ENCODE data around the gene PRRG3. TPM values are rescaled to one million over a fixed set of nuclear protein-coding genes. Genes with fewer than 3 reads are reported as not detected.

Gene PRRG3
- polyA plus RNA-seq, 1 donor (not counting 4 experiments of a cell fraction or from before 2014, with no cell fraction given) = not detected

DNA sequence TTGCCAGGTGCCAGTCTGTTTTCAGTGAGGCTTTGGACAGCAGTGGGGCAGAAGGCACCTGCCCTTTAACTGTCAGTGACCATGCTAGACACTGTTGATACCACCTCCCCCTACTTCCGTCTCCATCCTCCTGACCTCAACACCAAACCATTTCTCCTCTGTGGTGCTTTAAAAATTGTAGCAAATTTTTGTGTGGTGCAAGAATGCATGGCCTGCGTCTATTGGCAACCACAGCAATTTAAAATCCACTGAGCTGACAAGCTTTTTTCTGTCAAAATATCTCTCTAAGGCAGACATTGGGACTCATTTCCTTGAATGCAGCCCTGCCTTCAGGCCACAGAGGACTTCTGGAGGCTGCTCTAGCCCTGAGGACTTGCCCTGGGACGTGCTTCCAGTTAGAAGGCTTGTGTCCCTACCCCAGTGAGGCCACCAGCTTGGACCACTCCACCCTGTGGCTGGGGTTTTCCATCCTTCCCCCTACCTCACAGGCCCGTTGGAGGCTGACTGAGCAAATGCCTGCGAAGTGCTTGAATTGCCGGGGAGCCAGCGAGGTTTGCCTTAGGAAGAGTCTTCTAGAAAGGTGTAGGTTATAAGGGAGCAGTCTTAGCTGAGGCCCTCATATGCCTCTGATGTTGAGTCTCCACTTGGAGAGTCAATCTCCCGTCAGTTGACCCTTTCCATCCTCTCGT lies 6.9 kb downstream of the PRRG3 start:
- Histone ChIP-seq H3K4me1 (ENCODE audit: control insufficient read depth, extremely low read depth, insufficient read depth, low read length) (no peaks in the 10 kb centered on the region), H3K4me2 (ENCODE audit: control insufficient read depth, extremely low read depth, insufficient read depth, low read depth, low read length) (no peak overlapping the region), H3K27me3 (ENCODE audit: control insufficient read depth, extremely low read depth, insufficient read depth, low read length) (peaks cover 4% of the 10 kb centered on the region), H3K27ac (ENCODE audit: control insufficient read depth, insufficient read depth, low read length) (no peak overlapping the region), H3K79me2 (ENCODE audit: control insufficient read depth, insufficient read depth, low read length) (no peaks in the 10 kb centered on the region), H2AFZ (ENCODE audit: control insufficient read depth, low read length) (no peak overlapping the region), H3K9me3 (ENCODE audit: control insufficient read depth, low read depth, low read length) (no peaks in the 10 kb centered on the region), H4K20me1 (ENCODE audit: control insufficient read depth, extremely low read depth, insufficient read depth, low read length) (no peaks in the 10 kb centered on the region), H3K4me3 (ENCODE audit: control insufficient read depth in 2 of 3, extremely low read depth in 1 of 3, insufficient read depth in 2 of 3, low read depth in 1 of 3, low read length in 3 of 3) (no peak overlapping the region), H3K36me3 (ENCODE audit: control insufficient read depth in 2 of 2, extremely low read depth in 1 of 2, insufficient read depth in 2 of 2, low read length in 2 of 2) (no peaks in the 10 kb centered on the region), H3K9me1 (ENCODE audit: control insufficient read depth, extremely low read depth, insufficient read depth, low read length) (no peaks in the 10 kb centered on the region), H3K9ac (ENCODE audit: control insufficient read depth, extremely low read depth, insufficient read depth, low read length) (no peak overlapping the region)
- TF ChIP-seq EZH2 (IDR thresholded peaks at IDR 0.05; ENCODE audit: low read length) = no peak
- TF ChIP-seq, protein P1, sequence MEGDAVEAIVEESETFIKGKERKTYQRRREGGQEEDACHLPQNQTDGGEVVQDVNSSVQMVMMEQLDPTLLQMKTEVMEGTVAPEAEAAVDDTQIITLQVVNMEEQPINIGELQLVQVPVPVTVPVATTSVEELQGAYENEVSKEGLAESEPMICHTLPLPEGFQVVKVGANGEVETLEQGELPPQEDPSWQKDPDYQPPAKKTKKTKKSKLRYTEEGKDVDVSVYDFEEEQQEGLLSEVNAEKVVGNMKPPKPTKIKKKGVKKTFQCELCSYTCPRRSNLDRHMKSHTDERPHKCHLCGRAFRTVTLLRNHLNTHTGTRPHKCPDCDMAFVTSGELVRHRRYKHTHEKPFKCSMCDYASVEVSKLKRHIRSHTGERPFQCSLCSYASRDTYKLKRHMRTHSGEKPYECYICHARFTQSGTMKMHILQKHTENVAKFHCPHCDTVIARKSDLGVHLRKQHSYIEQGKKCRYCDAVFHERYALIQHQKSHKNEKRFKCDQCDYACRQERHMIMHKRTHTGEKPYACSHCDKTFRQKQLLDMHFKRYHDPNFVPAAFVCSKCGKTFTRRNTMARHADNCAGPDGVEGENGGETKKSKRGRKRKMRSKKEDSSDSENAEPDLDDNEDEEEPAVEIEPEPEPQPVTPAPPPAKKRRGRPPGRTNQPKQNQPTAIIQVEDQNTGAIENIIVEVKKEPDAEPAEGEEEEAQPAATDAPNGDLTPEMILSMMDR (optimal IDR thresholded peaks at IDR 0.05 in 1 of 3, IDR thresholded peaks at IDR 0.05 in 1 of 3, conservative IDR thresholded peaks at IDR 0.05 in 1 of 3; ENCODE audit: extremely low read depth in 1 of 3, insufficient read depth in 2 of 3, low read length in 3 of 3) = no peak
- DNase-seq (ENCODE audit: low read depth, low spot score) (no peak), FAIRE-seq (no peak)
- dilution Hi-C loops (cut with MboI; ENCODE audit: extremely low pct_ligation_motif_present, low sequenced_read_pairs) = no loop called here

DNA sequence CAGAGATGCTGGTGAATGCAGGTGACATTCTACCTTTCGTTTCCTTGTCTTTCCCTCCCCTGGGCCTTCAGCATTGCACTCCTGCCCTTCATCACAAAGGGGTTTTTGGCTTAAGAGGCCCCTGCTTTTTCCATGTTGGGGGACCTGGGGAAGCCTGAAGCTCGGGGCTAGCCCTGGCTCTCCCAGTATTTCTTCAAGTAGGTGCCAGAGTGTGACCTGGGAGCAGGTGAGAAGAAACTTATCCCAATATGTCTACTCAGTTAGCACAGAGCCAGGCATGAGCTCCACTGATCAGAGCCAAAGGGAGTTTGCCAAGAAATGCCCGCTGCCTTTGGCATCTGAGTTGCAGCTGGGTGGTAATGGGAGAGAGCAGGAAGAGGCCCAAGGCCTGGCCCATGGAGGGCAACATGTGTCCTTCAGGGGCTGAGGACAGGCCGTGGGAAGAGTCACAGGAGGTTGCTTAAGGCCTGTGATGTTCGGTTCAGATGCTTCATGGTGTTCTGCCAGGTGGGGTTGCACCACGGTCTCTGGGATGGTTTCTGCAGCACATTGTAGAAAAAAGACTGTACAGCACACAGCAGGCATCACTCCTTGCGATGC lies 7.6 kb downstream of the PRRG3 start:
- Histone ChIP-seq H3K9ac (ENCODE audit: control insufficient read depth, extremely low read depth, insufficient read depth, low read length) (no peak overlapping the region), H3K36me3 (ENCODE audit: control insufficient read depth in 2 of 2, extremely low read depth in 1 of 2, insufficient read depth in 2 of 2, low read length in 2 of 2) (no peaks in the 10 kb centered on the region), H3K9me3 (ENCODE audit: control insufficient read depth, low read depth, low read length) (no peaks in the 10 kb centered on the region), H3K27ac (ENCODE audit: control insufficient read depth, insufficient read depth, low read length) (no peak overlapping the region), H3K4me2 (ENCODE audit: control insufficient read depth, extremely low read depth, insufficient read depth, low read depth, low read length) (no peak overlapping the region), H4K20me1 (ENCODE audit: control insufficient read depth, extremely low read depth, insufficient read depth, low read length) (no peaks in the 10 kb centered on the region), H3K79me2 (ENCODE audit: control insufficient read depth, insufficient read depth, low read length) (no peaks in the 10 kb centered on the region), H3K4me3 (ENCODE audit: control insufficient read depth in 2 of 3, extremely low read depth in 1 of 3, insufficient read depth in 2 of 3, low read depth in 1 of 3, low read length in 3 of 3) (no peak overlapping the region), H2AFZ (ENCODE audit: control insufficient read depth, low read length) (no peak overlapping the region), H3K4me1 (ENCODE audit: control insufficient read depth, extremely low read depth, insufficient read depth, low read length) (no peaks in the 10 kb centered on the region), H3K9me1 (ENCODE audit: control insufficient read depth, extremely low read depth, insufficient read depth, low read length) (no peaks in the 10 kb centered on the region), H3K27me3 (ENCODE audit: control insufficient read depth, extremely low read depth, insufficient read depth, low read length) (peaks cover 4% of the 10 kb centered on the region)
- no peak for FAIRE-seq
- DNase-seq (ENCODE audit: low read depth, low spot score) = no peak
- dilution Hi-C loops (cut with MboI; ENCODE audit: extremely low pct_ligation_motif_present, low sequenced_read_pairs) = no loop called here
- no peak for TF ChIP-seq EZH2 (IDR thresholded peaks at IDR 0.05; ENCODE audit: low read length)
- TF ChIP-seq, protein P1 (optimal IDR thresholded peaks at IDR 0.05 in 1 of 3, IDR thresholded peaks at IDR 0.05 in 1 of 3, conservative IDR thresholded peaks at IDR 0.05 in 1 of 3; ENCODE audit: extremely low read depth in 1 of 3, insufficient read depth in 2 of 3, low read length in 3 of 3) = no peak

Measured in keratinocyte (primary cell).